Bronchus fibroblast of lung (primary cell): Measurements from ENCODE around the gene SPATA19. TPM values are rescaled to one million over a fixed set of nuclear protein-coding genes. Genes with fewer than 3 reads are reported as not detected.

Source experiments
- total RNA-seq: library from RNA; depleted of rRNA; stranded (reverse); fragments of >200 nt; gene quantifications from 2 replicates; pipeline ENCODE4 v1.2.3, GENCODE V29; 2015

Gene SPATA19, protein sequence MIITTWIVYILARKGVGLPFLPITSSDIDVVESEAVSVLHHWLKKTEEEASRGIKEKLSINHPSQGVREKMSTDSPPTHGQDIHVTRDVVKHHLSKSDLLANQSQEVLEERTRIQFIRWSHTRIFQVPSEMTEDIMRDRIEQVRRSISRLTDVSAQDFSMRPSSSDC
- not detected in 2 replicates for total RNA-seq

DNA sequence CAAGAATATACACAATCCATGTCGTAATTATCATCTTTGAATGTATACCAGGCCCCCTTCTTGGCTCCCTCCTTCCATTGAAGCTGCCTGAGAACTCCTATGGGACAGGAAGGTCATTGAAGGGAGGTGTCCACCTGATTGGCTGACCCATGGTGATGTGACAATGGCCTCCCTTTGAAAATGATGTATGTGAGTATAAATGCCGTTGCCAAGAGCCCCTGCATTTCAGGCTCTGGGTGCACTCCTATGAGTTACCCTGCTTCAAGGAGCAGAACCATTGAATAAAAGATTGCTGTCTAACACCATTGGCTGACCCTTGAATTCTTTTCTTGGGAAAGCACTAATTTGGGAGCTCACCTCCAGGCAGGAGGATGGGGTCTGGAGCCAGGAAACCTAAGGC lies at the start of gene SPATA19:
SPATA19 (minus strand) TSS at position 101 of the 400 bp plus-strand sequence; CDS start at position 34, 67 bp downstream.

Other genes with a start within 250 kb of the SPATA19 start
- 0.15 and 0.17 TPM in 2 replicates for gene IGSF9B, start 111.5 kb upstream of the SPATA19 start, total RNA-seq
- gene JAM3, start 223.6 kb upstream of the SPATA19 start, total RNA-seq = 32.6 TPM in 2 replicates